Body of pancreas (tissue), 4 donors: Measurements from ENCODE around the gene VAMP2.

Experiments used
- POLR2A ChIP-seq, 3 donors: fragments of 450-650 bp; IDR thresholded peaks; one replicate each; pipeline ENCODE4 v1.6.1; 2016; ENCODE audit warnings: antibody characterized with exemption in 3 of 3, mild to moderate bottlenecking in 2 of 3
- TF ChIP-seq, protein P1 (sequence below), 7 experiments: fragments of 450-650 bp in 4 of 7; fragments of 200-600 bp in 3 of 7; sonication (generic) in 3 of 7; IDR thresholded peaks; one replicate each; pipeline ENCODE4 v1.5.1; 2016 to 2019; ENCODE audit warnings: antibody characterized with exemption in 7 of 7

DNA sequence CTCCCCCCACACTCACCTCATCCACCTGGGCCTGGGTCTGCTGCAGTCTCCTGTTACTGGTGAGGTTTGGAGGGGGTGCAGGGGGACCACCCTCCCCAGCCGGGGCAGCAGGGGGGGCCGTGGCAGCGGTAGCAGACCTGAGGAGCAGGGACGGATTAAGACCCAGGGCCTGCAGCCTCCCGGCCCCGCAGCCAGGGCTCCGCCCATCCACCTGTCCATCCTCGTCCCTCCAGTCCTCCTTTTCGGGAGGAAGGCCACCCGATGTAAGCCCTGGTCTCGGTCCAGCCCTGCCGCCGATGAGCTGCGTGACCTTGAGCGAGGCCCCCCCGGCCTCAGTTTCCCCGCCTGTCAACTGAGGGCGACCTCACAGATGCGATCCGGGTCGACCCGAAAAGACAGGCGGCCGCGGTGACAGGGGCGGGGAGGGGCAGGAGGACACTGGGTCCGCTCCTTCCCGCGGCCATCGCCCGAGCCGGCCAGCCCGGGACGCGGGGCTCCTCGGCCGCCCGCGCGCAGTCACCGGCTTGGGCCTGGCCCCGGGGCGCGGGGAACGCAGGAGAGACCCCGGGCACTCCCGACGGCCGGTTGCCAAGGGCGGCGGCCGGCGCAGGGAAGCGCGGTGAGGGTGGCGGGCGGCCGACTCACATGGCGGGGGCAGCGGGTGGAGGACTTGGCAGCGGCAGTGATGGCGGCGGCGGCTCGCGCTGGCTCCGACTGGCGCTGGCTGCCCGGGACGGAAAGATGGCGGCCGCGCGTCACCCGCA, at the start of gene VAMP2:
- TF ChIP-seq, protein P1, sequence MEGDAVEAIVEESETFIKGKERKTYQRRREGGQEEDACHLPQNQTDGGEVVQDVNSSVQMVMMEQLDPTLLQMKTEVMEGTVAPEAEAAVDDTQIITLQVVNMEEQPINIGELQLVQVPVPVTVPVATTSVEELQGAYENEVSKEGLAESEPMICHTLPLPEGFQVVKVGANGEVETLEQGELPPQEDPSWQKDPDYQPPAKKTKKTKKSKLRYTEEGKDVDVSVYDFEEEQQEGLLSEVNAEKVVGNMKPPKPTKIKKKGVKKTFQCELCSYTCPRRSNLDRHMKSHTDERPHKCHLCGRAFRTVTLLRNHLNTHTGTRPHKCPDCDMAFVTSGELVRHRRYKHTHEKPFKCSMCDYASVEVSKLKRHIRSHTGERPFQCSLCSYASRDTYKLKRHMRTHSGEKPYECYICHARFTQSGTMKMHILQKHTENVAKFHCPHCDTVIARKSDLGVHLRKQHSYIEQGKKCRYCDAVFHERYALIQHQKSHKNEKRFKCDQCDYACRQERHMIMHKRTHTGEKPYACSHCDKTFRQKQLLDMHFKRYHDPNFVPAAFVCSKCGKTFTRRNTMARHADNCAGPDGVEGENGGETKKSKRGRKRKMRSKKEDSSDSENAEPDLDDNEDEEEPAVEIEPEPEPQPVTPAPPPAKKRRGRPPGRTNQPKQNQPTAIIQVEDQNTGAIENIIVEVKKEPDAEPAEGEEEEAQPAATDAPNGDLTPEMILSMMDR (IDR thresholded peaks at IDR 0.05): peak in 4 of 7 experiments; percentile 19 to 35 (median 34)
- peak; percentile 50 to 76 (median 74) for TF ChIP-seq POLR2A (IDR thresholded peaks at IDR 0.05)
